ENCODE measurements around the gene CLMN. TPM values are rescaled to one million over a fixed set of nuclear protein-coding genes. Genes with fewer than 3 reads are reported as not detected.

CLMN gene
- total and polyA plus RNA-seq, 2 donors (not counting 1 experiment from before 2014, with no cell fraction given) = 9.6 to 51.5 TPM

- DNase-seq (no peak), ATAC-seq (ENCODE audit: low read depth) (no peak)
- H3K9me3 Mint-ChIP-seq (ENCODE audit: insufficient read depth) = no peaks in the 10 kb centered on the region
- H3K27ac Mint-ChIP-seq = no peak overlapping the region
- H3K4me3 Mint-ChIP-seq = no peak overlapping the region
- H2AFZ ChIP-seq (ENCODE audit: insufficient read depth, low read depth, low read length, poor library complexity, severe bottlenecking) = no peak overlapping the region
- H3K9ac ChIP-seq (ENCODE audit: low read length) = no peak overlapping the region
- no peak overlapping the region for H3K4me2 ChIP-seq (replicated peaks; ENCODE audit: low read depth, low read length, poor library complexity, severe bottlenecking)
- H3K27me3 ChIP-seq (replicated peaks in 1 of 4; ENCODE audit: control extremely low read depth in 1 of 4, control insufficient read depth in 3 of 4, insufficient read depth in 4 of 4, low read length in 3 of 4) = no peaks in the 10 kb centered on the region
- ChIA-PET CTCF (no interaction called here), POLR2A (no interaction called here)
- peaks cover 2 to 3% of the 10 kb centered on the region in 2 donors for H3K4me1 ChIP-seq (ENCODE audit: control insufficient read depth in 2 of 2, insufficient read depth in 2 of 2, low read length in 2 of 2)
- no peaks in the 10 kb centered on the region for H3K27me3 Mint-ChIP-seq
- H3K9me3 ChIP-seq (ENCODE audit: control extremely low read depth in 1 of 3, control insufficient read depth in 2 of 3, insufficient read depth in 1 of 3, low read length in 2 of 3) = peaks cover 0 to 6% (median 0%) of the 10 kb centered on the region in 3 donors
- no peak overlapping the region for H3K27ac ChIP-seq (ENCODE audit: low read length in 2 of 2)
- no peak for TF ChIP-seq EZH2 (IDR thresholded peaks at IDR 0.05; ENCODE audit: borderline replicate concordance, insufficient read depth, low read depth, low read length, poor library complexity, severe bottlenecking)
- TF ChIP-seq, protein P1, sequence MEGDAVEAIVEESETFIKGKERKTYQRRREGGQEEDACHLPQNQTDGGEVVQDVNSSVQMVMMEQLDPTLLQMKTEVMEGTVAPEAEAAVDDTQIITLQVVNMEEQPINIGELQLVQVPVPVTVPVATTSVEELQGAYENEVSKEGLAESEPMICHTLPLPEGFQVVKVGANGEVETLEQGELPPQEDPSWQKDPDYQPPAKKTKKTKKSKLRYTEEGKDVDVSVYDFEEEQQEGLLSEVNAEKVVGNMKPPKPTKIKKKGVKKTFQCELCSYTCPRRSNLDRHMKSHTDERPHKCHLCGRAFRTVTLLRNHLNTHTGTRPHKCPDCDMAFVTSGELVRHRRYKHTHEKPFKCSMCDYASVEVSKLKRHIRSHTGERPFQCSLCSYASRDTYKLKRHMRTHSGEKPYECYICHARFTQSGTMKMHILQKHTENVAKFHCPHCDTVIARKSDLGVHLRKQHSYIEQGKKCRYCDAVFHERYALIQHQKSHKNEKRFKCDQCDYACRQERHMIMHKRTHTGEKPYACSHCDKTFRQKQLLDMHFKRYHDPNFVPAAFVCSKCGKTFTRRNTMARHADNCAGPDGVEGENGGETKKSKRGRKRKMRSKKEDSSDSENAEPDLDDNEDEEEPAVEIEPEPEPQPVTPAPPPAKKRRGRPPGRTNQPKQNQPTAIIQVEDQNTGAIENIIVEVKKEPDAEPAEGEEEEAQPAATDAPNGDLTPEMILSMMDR (IDR thresholded peaks at IDR 0.05) = no peak
- WGBS (ENCODE audit: insufficient coverage) = 96% methylated on average over 2 of the region's 2 CpGs
- peaks cover 15% of the 10 kb centered on the region for H3K4me1 Mint-ChIP-seq
- H3K79me2 ChIP-seq (ENCODE audit: control insufficient read depth, insufficient read depth, low read length) = peaks cover 4% of the 10 kb centered on the region
- intact Hi-C loops (cut with micrococcal nuclease) = no loop called here
- no peak overlapping the region for H3K4me3 ChIP-seq (ENCODE audit: control extremely low read depth in 1 of 5, extremely low read depth in 1 of 5, insufficient read depth in 1 of 5, low read depth in 2 of 5, low read length in 4 of 5)
- peaks cover 5% of the 10 kb centered on the region for H4K20me1 ChIP-seq (ENCODE audit: control insufficient read depth, insufficient read depth, low read length, poor library complexity, severe bottlenecking)
- H3K36me3 ChIP-seq (replicated peaks in 1 of 2; ENCODE audit: control extremely low read depth in 1 of 2, control insufficient read depth in 1 of 2, extremely low read depth in 1 of 2, insufficient read depth in 2 of 2, low read length in 1 of 2) = no peaks in the 10 kb centered on the region
Measured at GRCh38 chr14:95245334-95245733, 74.4 kb downstream of the CLMN start.

DNA sequence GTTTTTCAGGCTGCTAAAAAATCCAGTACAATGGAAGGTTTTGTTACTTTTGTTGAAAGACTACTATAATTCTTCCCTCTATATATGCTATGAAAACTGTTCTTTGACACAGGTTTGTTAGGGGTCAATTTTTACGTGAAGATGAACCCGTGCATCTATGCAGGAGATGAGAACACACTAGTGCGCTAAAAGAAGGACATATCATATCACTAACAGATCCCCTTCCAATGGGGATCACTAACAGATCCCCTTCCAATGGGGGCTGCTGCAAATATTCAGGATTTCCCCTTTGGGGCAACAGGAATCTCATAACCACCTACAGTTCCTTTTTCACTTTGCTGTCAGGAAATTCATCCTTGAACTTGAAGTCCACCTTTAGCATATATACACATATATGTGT is 75.1 kb downstream of the CLMN start:
- WGBS (ENCODE audit: insufficient coverage) = 100% methylated on average over 1 of the region's 3 CpGs
- intact Hi-C loops (cut with micrococcal nuclease) = no loop called here
- Histone ChIP-seq H3K4me3 (ENCODE audit: control extremely low read depth in 1 of 5, extremely low read depth in 1 of 5, insufficient read depth in 1 of 5, low read depth in 2 of 5, low read length in 4 of 5) (no peak overlapping the region), H4K20me1 (ENCODE audit: control insufficient read depth, insufficient read depth, low read length, poor library complexity, severe bottlenecking) (peaks cover 9% of the 10 kb centered on the region), H3K9ac (ENCODE audit: low read length) (no peak overlapping the region), H3K4me2 (replicated peaks; ENCODE audit: low read depth, low read length, poor library complexity, severe bottlenecking) (no peak overlapping the region), H3K27ac (ENCODE audit: low read length in 2 of 2) (no peak overlapping the region), H3K36me3 (replicated peaks in 1 of 2; ENCODE audit: control extremely low read depth in 1 of 2, control insufficient read depth in 1 of 2, extremely low read depth in 1 of 2, insufficient read depth in 2 of 2, low read length in 1 of 2) (no peaks in the 10 kb centered on the region), H2AFZ (ENCODE audit: insufficient read depth, low read depth, low read length, poor library complexity, severe bottlenecking) (no peak overlapping the region), H3K79me2 (ENCODE audit: control insufficient read depth, insufficient read depth, low read length) (peaks cover 4% of the 10 kb centered on the region), H3K4me1 (ENCODE audit: control insufficient read depth in 2 of 2, insufficient read depth in 2 of 2, low read length in 2 of 2) (peaks cover 7 to 8% of the 10 kb centered on the region in 2 donors), H3K27me3 (replicated peaks in 1 of 4; ENCODE audit: control extremely low read depth in 1 of 4, control insufficient read depth in 3 of 4, insufficient read depth in 4 of 4, low read length in 3 of 4) (no peaks in the 10 kb centered on the region), H3K9me3 (ENCODE audit: control extremely low read depth in 1 of 3, control insufficient read depth in 2 of 3, insufficient read depth in 1 of 3, low read length in 2 of 3) (peaks cover 0 to 6% (median 0%) of the 10 kb centered on the region in 3 donors)
- ChIA-PET CTCF (no interaction called here), POLR2A (no interaction called here)
- no peak for ATAC-seq (ENCODE audit: low read depth)
- Mint-ChIP-seq H3K4me3 (no peak overlapping the region), H3K9me3 (ENCODE audit: insufficient read depth) (no peaks in the 10 kb centered on the region), H3K4me1 (peaks cover 15% of the 10 kb centered on the region), H3K27ac (no peak overlapping the region), H3K27me3 (no peaks in the 10 kb centered on the region)
- DNase-seq = no peak
- TF ChIP-seq EZH2 (IDR thresholded peaks at IDR 0.05; ENCODE audit: borderline replicate concordance, insufficient read depth, low read depth, low read length, poor library complexity, severe bottlenecking) = no peak
- TF ChIP-seq, protein P1 (IDR thresholded peaks at IDR 0.05) = no peak
